AG09319 (cell line): Measurements from ENCODE around the gene NAA25.

Experiments used
- DNase-seq: peaks from one replicate; pipeline ENCODE4 v3.0.0-alpha.2; 2010; ENCODE audit warnings: low read depth; ENCODE audit errors: extremely low read depth
- CTCF ChIP-seq: IDR thresholded peaks from 2 replicates; pipeline ENCODE4 v1.5.1; 2011; ENCODE audit warnings: low read depth, mild to moderate bottlenecking, inconsistent platforms, low read length, moderate library complexity

The NAA25 gene

GRCh38 chr12:112108202-112109079 is at the start of gene NAA25:
Gene NAA25, minus strand, starts transcription at chr12:112108783. Its CDS starts 10 bp downstream, at chr12:112108773.
- peak; percentile 68 for DNase-seq
- no peak for TF ChIP-seq CTCF

DNA sequence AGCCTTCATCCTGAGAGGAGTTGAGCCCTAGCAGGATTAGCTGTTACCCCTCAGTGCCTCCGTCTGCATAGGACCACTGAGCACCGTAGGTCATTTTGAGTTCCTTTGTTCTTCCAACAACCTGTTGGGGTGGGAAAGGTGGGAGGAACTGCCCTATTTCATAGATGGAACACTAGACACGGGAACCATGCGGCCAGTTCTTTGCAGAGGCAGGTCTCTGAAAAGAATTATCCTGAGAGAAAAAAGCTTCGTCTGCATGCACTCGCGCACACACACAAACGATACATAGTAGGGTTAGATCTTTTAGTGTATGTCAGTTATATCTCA is 45.3 kb upstream of the NAA25 start:
- no peak for DNase-seq
- no peak for TF ChIP-seq CTCF

DNA sequence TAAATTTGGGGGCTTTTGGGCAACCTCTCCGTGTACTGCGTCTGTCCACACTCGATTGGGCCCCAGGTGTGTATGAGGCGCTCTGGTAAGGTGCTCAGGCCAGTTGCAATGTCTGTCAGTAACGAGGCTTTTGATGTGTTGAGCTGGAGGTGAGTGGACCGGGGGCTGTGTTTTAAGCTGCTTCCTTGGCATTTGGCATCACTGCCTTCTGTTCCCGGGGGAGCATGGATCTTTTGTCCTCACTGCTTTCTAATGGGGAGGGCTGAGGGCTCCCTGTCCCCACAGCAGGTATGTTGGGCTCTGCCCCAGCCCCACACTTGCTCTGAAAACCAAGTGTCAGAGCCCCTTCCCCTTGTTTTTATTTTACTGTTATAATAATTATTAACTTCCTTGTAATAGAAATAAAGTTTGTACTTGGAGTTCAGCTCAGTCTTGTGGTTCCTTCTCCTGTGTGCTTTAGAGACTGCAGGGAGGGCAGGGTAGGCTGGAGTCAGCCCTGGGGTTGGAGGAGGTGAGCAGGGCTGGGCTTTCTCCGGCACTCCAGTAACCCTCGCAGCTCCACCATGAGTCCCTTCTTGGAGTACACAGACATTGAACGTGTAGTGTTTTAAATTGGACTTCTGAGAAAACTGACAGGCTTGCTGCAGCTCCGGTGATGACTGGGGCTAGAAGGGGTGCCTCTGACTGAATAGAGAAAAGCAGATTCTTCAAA is 44.8 kb upstream of the NAA25 start:
- no peak for DNase-seq
- TF ChIP-seq CTCF = no peak

GRCh38 chr12:112151766-112152541 is 43.4 kb upstream of the NAA25 start:
- DNase-seq = no peak
- TF ChIP-seq CTCF = no peak

GRCh38 chr12:112149596-112149995 is 41.0 kb upstream of the NAA25 start:
- DNase-seq = no peak
- no peak for TF ChIP-seq CTCF

DNA sequence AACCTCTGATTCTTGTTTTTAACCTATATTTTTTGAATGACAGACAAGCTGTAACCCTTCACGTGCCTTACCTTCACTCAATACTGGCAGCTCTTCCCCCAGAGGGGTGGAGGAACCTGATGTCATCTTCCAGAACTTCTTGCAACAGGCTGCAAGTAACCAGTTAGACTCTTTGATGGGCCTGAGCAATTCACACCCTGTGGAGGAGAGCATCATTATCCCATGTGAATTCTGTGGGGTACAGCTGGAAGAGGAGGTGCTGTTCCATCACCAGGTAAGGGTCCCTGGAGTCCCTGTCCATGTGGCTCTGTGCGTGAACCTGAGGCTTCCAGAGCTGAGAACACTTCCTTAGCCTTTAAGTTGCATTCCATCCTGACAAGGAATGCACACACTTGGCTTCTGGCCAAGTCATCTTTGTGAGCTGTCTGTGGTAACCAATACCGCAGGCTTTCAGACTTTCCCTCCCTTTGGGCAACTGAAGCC is 39.5 kb upstream of the NAA25 start:
- TF ChIP-seq CTCF = no peak

More for the DNA sequence above, 39.5 kb upstream of the NAA25 start:
- no peak for DNase-seq
